NCI-H2107 treated with DMSO at 0.1 percent for 48 hours (cell line): ENCODE measurements around the gene STPG1.
A peak's percentile ranks its signal among the peaks of the same experiment; 100 is the strongest.

Source experiments
- DNase-seq: peaks from one replicate; lab custom pipeline; 2025; ENCODE audit not compliant: unreplicated experiment; lab: John Stamatoyannopoulos, UW

Gene STPG1

GRCh38 chr1:24319962-24320361 is 93.6 kb downstream of the STPG1 start:
- no peak for DNase-seq

- DNase-seq: peak; percentile 85
Observed at GRCh38 chr1:24319312-24319863, 94.2 kb downstream of the STPG1 start, which contains the start of gene GRHL3. Gene GRHL3 (plus strand): TSS chr1:24319357. CDS start chr1:24319552, 195 bp downstream.

- DNase-seq: no peak
Observed at GRCh38 chr1:24318615-24319311, 94.8 kb downstream of the STPG1 start.

- peak; percentile 25 for DNase-seq
Observed at GRCh38 chr1:24317956-24318614, 95.5 kb downstream of the STPG1 start.

GRCh38 chr1:24317081-24317480 is 96.5 kb downstream of the STPG1 start:
- DNase-seq: no peak

GRCh38 chr1:24316645-24317044 is 96.9 kb downstream of the STPG1 start:
- DNase-seq: no peak

- DNase-seq: no peak
Observed at GRCh38 chr1:24315391-24315790, 98.2 kb downstream of the STPG1 start.

GRCh38 chr1:24311741-24312140 is 101.8 kb downstream of the STPG1 start:
- no peak for DNase-seq

- DNase-seq: no peak
Observed at GRCh38 chr1:24311234-24311633, 102.3 kb downstream of the STPG1 start.

GRCh38 chr1:24309762-24310485 is 103.7 kb downstream of the STPG1 start:
- no peak for DNase-seq

GRCh38 chr1:24308365-24309015 is 105.1 kb downstream of the STPG1 start:
- DNase-seq: no peak
